HG02642 (cell line): Measurements from ENCODE around the gene EEA1.

Source experiments
- ATAC-seq: cut with Tn5 transposase; IDR thresholded peaks from one replicate; pipeline ENCODE4 v1.9.1; 2021; ENCODE audit warnings: mild to moderate bottlenecking; ENCODE audit not compliant: unreplicated experiment, poor library complexity

EEA1 gene

DNA sequence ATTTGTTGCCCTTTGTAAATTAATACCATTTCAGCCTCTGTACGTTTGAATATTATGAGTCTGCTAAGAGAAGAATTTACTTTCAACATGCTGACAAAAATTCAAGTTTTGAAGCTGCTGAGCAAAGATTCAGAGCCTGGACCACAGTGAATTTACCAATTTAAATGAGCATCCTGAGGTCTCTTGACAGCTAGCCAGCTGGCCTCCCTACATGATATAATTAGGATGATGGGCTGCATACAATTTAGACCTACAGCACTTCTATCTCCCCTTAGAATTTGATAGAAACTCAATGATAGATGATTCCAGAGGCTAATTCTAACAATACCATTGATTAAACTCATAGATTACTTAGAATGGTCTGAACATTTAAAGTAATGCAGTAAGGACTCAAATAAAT is 10.0 kb upstream of the EEA1 start:
- no peak for ATAC-seq

DNA sequence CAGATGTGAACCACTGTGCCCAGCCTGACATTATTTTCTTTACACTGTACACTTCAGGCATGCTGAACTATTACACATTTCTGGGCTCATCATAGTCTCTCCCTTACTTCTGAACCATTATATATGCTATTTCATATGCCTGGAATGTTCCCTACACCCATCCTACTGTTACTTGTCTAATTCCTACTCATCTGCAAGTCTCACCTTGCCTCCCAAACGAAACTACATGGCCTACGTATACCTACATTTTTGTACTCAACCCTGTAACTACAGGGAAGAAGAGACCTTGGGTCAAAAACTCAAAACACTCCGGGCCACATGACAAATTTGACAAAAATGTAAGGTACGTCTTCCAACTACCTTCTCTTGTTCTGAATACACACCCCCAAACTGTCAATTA is 9.5 kb upstream of the EEA1 start:
- ATAC-seq, result no peak

DNA sequence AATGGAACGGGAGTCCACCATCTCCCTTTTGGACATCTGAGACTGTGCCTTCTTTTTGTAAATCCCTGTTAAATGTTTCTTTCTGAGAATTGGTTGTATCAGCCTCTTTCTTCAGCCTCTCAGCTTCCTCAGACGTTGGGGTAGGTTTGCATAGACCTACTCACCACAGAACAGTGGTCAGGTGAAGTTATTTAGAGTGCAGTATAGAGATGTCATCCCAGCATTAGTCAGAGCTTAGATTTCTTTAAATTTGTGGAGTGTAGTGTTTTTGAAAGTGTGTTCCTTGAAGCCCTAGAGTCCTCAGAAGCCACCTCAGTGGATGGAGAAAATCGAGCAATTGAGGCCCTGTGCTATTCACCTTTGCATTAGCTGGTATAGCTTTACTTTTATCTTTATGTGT is 8.9 kb upstream of the EEA1 start:
- peak; percentile 54 for ATAC-seq

DNA sequence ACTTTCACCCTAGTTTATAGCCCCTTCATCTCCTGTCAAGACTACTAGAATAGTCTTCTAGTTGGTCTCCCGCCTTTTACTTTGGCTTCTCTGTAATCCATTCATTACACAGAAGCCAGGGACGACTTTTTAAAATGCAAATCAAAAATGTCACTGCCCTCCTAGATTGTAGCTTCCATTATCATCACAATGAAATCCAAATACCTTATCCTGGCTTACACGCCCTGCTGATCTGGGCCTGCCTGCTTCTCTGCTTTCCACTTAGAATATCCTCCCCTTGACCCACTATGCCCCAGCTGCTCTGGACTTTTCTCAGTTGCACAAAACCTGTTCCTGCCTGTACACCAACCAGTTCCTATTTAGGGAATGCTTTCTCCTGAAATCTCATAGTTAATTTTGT is 4.5 kb upstream of the EEA1 start:
- no peak for ATAC-seq

DNA sequence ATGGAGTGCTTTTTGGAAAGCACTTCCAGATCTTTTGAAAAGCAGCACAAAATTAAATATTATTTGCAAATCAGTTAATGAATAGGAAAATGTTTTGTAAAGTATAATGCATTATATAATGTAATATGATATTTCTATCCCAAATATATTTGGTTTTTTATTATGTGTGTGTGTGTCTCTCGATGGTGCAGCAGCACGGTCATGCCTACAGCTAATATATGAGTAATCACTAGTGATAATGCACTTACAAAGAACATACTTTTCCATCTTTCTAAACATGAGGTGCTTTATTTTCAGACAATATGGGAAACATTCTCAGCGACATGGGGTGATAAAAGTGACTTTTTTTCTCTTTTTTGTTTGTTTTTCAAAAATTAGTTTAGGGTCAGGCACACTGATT is 1.3 kb upstream of the EEA1 start:
- no peak for ATAC-seq

DNA sequence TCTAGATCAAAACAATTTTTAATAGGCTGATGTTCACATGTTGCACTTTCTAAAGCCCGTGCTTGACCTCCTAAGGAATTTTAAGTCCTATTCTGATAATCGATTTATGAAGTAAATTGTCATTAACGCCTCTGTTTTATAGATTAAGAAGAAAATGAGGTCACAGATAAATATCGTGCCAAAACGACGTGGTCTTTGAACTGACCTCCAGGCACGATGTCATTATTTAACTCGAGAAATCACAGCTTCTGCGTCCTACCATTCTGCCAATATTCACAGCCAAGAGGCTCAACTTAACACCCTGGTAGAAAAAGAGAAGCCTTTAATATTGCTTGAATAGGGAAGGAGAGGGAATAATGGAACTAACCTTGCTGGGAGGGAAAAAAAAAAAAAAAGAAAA is 888 bp upstream of the EEA1 start:
- ATAC-seq, result no peak

DNA sequence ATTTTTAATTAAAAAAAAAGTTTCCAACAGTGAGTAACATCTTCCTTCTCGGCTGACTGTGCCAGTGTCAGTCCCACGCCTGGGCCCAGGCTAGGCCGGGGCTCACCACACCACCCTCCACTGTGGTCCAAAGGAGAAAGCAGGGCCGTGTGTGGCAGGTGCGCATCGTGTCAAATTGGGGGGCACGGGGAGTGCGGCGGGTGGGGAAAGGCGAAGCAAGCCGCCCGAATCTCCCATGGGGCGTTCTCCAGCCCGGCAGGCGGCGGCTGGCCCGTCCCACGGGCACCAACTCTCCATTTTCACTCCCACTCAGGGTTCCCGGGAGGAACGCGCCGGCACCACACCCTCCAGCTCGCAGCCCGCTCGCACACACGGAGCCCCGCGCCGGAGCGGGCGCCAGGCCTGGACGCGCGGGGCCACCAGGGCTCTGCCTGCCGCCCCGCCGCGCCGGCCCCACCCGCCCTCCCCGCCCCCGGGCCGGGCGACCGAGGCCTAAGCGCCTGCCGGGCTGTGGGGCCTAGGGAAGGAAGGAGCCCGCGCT is 604 bp downstream of the EEA1 start:
- peak; percentile 14 for ATAC-seq

DNA sequence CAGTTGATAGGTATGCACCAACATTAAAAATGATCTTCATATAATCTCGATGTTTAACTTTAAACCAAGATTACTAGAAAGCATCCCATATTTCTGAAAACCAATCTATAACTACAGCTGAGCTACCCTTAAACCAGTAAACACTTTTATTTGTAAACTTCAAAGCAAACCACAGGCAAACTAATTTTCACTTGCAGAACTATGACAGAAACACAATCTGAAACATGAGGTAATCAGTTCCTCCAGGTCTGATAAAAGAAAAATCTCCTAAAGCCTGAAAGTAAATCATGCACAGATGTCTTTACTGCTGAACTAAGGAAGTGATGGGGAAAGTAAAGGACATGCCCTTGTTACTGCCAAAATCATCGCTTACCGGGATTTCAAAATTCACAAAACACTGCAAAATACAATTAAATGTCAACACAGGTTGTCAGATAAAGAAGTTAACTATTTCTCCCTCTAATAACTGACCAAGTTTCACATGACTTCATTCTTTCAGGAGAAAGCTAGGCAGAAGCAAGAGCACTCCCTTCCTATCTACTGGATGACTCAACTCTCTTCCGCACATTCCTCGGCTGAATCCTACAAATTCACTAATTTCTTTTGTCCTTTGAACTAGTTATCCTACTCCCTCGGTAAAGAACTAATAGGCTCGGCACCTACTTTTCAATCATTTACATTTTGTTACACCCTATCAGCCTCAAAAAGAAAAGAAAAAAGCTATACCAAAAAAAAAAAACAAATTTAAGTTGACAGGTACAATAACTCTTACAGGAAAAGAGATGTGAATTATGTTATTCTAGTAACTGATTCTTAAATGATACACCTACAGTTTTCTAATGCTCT is 1.4 kb downstream of the EEA1 start:
- ATAC-seq, result no peak

DNA sequence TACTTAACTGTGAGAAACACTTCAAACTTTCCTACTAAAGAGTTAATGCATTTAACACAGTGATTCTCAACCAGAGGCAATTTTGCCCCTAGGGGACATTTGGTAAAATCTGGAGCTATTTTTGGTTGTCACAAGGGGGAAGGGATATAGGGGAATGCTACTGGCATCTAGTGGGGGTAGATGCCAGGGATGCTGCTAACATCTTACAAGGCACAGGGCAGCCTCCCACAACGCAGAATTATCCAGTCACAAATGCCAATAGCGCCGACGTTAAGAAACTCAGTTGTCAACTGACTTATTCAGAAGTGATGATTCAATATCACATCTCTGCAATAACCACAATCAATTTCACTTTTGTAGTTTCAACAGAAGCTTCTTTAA is 2.0 kb downstream of the EEA1 start:
- ATAC-seq, result no peak

DNA sequence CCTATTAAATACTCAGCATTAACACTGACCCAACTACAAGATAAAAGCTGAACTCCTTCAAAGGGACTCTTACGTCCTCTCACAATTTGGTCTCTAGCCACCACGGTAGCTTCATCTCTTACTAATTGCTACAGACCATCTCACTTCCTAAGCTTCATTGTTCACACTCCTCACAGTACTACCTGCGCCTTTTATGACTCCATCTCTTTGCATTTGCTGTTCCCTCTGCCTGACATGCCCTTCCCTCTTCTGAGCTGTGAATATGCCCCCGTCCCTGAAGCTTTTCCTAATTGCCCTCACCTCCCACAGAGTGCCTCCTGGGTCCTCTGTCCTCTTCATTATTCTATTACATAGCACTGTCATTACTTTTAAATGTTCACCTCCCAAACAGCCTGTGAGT is 2.5 kb downstream of the EEA1 start:
- ATAC-seq, result no peak

DNA sequence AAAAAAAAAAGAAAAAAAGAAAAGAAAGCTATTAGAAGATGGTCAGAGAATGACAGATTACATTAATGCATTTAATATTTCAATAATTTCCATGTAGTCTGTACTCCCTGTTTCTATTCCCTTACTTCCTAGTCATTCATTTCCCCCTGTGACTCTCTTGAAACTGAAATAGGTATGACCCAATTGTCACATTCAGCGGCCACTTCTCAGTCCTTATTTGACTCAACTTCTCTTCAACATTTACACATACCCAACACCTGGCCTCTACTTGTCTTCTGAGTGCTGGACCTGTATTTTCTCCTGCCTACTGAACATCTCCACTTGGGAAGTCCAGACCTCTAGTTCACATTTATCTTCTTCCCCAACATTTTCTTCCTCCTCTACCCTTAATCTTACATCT is 7.2 kb downstream of the EEA1 start:
- ATAC-seq, result peak; percentile 91

DNA sequence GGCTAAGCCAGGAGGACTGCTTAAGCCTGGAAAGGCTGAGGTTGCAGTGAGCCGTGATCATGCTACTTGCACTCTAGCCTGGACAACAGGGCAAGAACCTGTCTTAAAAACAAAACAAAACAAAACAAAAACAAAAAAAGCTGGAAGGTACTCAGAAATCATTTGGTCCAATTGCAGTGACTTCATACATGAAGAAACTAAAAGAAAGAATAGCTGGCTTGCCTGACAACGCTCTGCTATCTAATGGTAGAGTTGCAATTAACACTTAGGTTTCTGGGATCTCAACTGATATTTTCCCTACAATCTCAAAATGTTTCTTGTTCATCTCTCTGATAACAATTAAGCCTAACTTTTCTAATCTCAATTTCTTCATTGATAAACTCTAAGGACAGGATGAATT is 13.7 kb downstream of the EEA1 start:
- no peak for ATAC-seq

DNA sequence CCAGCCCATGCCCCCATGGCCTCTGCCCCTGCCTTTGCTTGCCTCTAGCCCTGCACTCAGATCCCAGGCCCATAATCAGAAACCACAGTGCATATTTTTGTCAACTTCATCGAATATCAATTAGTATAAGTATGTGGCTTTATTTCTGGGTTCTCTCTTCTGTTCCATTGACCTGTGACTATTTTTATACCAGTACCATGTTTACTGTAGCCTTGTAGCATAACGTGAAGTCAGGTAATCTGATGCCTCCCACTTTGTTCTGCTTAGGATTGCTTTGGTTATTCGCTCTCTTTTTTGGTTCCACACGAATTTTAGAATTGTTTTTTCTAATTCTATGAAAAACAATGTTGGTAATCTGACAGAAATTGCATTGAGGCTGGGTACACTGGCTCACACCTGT is 14.9 kb downstream of the EEA1 start:
- ATAC-seq, result no peak

DNA sequence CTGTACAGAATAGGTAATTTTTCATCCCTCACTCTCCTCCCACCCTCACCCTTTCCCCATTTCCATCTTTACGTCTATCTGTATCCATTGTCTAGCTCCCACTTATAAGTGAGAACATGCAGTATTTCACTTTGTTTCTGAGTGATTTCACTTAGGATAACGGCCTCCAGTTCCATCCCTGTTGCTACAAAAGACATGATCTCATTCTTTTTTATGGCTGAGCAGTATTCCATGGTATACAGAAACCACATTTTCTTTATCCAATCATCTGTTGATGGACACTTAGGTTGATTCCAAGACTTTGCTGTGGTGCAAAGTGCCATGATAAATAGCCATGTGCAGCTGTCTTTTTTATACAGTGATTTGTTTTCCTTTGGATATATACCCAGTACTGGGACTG is 16.4 kb downstream of the EEA1 start:
- ATAC-seq, result no peak

DNA sequence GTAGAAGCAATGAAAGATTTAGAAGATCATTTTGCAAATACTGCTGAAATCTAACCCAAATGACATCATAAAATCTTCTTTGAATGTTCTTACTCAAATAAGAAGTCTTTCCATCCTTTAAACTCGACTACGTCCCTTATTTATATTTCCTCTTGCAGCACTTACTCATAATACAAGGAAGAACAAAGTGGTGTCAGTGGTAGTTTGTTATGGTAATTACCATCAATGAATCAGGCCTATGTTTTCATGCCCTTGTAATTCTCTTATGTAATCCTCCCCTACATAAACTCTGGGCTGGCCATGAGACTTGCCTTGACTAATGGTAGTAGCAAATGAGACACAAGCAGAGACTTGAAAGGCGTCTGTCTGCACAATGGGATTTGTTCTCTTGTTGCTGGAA is 17.0 kb downstream of the EEA1 start:
- ATAC-seq, result no peak

DNA sequence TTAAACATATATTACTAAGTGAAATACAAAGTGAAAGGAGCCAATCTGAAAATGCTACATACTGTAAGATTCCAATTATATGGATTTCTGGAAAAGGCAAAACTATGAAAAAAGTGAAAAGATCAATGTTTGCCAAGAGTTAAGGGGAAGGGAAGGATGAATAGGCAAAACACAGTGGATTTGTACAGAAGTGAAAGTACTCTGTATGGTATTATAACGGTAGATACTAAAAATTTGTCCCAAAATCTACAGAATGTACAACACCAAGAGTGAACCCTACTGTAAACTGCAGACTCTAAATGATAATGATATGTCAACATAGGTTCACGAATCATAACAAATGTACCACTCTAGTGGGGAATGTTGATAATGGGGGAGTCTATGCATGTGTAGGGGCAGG is 17.8 kb downstream of the EEA1 start:
- ATAC-seq, result no peak

DNA sequence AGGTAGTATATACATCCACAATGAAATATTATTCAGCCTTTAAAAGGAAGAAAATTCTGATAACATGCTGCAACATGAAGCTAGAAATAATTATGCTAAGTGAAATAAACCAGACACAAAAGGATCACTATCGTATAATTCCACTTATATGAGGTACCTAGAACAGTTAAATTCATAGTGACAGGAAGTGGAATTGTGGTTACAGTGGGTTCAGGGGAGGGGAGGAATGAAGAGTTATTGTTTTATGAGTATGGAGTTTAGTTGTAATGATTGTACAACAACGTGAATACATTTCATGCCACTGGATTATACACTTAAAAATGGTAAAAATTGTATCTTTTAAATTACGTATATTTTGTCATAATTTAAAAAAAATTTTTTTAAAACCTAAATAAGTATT is 21.0 kb downstream of the EEA1 start:
- ATAC-seq, result no peak

DNA sequence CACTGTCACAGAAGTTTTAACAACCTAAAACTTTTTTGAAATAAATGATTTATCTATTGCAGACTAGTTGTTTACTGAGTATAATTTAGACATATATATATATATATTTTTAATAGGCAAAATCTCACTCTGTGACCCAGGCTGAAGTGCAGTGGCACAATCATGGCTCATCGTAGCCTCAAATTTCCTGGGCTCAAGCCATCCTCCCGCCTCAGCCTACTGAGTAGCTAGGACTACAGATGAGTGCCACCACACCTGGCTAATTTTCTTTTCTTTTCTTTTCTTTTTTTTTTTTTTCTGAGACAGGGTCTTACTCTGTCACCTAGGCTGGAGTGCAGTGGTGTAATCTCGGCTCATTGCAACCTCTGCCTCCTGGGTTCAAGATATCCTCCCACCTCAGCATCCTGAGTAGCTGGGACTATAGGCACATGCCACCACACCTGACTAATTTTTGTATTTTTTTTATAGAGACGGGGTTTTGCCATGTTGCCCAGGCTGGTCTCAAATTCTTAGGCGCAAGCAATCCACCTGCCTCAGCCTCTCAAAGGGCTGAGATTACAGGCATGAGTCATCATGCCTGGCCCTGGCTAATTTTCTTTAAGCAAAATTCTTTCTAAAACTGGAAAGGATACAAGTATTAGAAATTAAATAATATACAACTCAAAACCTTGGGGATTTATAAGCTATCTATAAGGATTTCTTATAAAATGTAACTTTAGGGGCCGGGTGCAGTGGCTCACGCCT is 23.1 kb downstream of the EEA1 start:
- ATAC-seq, result no peak

DNA sequence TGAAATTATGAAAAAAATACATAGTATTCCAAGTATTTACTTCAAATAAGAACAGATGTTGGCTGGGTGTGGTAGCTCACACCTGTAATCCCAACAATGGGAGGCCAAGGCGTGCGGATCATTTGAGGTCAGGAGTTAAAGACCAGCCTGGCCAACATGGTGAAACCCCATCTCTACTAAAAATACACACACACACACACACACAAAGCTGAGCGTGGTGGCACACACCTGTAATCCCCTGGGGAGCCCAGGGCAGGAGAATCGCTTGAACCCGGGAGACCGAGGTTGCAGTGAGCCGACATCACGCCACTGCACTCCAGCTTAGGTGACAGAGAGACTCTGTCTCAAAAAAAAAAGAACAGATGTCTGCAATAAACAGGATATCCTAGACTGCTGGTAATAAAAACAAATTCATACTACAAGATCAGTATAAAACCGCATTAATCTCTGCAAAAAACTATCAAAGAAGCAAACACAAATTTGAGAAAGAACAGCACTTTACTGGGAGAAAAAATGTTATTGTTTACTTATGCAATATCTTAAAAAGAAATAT is 23.8 kb downstream of the EEA1 start:
- no peak for ATAC-seq

DNA sequence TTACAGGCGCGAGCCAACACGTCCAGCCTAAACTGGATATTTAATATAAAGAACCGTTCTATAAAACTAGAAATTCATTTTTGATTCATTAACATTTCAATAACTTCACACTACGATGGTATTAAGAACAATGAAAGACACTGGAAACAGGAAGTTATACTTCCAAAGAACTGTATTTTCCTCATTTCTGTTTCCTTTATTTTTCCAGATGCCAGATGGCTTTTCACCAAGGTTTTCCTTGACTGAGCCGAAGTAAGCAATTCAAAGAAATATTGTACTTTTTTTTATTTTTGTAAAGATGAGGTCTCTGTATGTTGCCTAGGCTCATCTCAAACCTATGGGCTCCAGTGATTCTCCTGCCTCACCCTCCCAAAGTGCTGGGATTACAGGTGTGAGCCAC is 28.2 kb downstream of the EEA1 start:
- no peak for ATAC-seq

DNA sequence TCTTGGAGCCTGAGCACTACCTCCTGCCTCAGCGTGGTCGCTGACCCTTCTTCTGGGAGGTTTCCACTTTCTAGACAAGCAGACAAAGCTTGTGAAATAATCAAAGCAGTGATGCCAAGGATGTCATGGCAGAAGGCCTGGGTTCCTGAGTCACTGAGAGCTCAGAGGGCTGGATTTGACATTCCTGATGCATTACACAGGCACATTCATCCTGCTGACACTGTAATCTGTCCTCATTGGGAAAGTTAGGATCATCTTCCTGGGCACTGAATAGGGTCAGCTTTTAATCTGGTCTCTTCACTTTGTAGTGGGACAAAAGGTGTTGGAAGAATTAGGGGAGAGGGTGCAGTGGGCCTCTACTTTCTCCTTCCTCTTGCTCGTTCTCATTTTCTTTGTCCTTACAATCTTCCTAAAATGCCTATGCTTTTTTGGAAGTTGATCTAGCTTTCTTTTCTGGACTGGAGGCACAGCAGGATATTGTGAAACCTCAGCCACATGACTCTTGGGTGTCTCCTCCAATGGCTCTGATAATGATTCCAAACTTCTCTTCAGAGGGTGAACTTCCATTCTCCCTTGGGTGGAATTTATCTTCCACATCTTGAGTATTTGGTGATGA is 29.6 kb downstream of the EEA1 start:
- ATAC-seq, result no peak
